Activated CD8-positive, alpha-beta memory T cell treated with anti-CD3 and anti-CD28 coated beads for 4 hours (primary cell): ENCODE data around the gene ATP5F1D.

Experiments
- DNase-seq, 2 donors: peaks; one replicate each; pipeline ENCODE4 v3.0.0-alpha.2; 2020; ENCODE audit warnings: low read depth in 2 of 2

Gene ATP5F1D

GRCh38 chr19:1247748-1248138, 6.2 kb downstream of the ATP5F1D start:
- DNase-seq = no peak

GRCh38 chr19:1248139-1248785, 6.7 kb downstream of the ATP5F1D start, which contains the start of gene MIDN:
Gene MIDN (plus strand): TSS chr19:1248583. CDS start chr19:1250297, 1,714 bp downstream.
- no peak for DNase-seq

GRCh38 chr19:1248786-1249297, 7.3 kb downstream of the ATP5F1D start:
- DNase-seq = peak; percentile 69 to 72

- DNase-seq = peak; percentile 86 to 90
These were observed 7.9 kb downstream of the ATP5F1D start for GRCh38 chr19:1249298-1249989.

GRCh38 chr19:1249990-1250436, 8.5 kb downstream of the ATP5F1D start:
- DNase-seq = no peak

- no peak for DNase-seq
These were observed 9.1 kb downstream of the ATP5F1D start for GRCh38 chr19:1250437-1251260.

GRCh38 chr19:1251330-1252220, 10.0 kb downstream of the ATP5F1D start:
- no peak for DNase-seq

- DNase-seq = no peak
These were observed 10.8 kb downstream of the ATP5F1D start for GRCh38 chr19:1252221-1252820.

GRCh38 chr19:1252821-1253513, 11.4 kb downstream of the ATP5F1D start:
- no peak for DNase-seq

- no peak for DNase-seq
These were observed 12.0 kb downstream of the ATP5F1D start for GRCh38 chr19:1253514-1254080.

GRCh38 chr19:1254081-1254527, 12.6 kb downstream of the ATP5F1D start:
- DNase-seq = no peak

- no peak for DNase-seq
These were observed 13.1 kb downstream of the ATP5F1D start for GRCh38 chr19:1254530-1255185.

GRCh38 chr19:1255186-1256161, 13.9 kb downstream of the ATP5F1D start:
- no peak for DNase-seq

GRCh38 chr19:1256646-1257474, 15.3 kb downstream of the ATP5F1D start:
- DNase-seq = no peak

GRCh38 chr19:1257475-1258162, 16.1 kb downstream of the ATP5F1D start:
- DNase-seq = no peak

GRCh38 chr19:1258163-1258492, 16.6 kb downstream of the ATP5F1D start:
- no peak for DNase-seq
